ENCODE data around the gene KRT32. TPM values are rescaled to one million over a fixed set of nuclear protein-coding genes. Genes with fewer than 3 reads are reported as not detected.

KRT32 gene
- total and polyA plus RNA-seq, 2 donors (not counting 1 experiment from before 2014, with no cell fraction given) = not detected

GRCh38 chr17:41421617-41422016 lies 45.6 kb downstream of the KRT32 start:
- Histone ChIP-seq H3K9ac (ENCODE audit: low read length) (no peak overlapping the region), H3K27ac (ENCODE audit: low read length in 2 of 2) (no peak overlapping the region), H3K79me2 (ENCODE audit: control insufficient read depth, insufficient read depth, low read length) (no peaks in the 10 kb centered on the region), H3K4me2 (replicated peaks; ENCODE audit: low read depth, low read length, poor library complexity, severe bottlenecking) (no peak overlapping the region), H3K36me3 (replicated peaks in 1 of 2; ENCODE audit: control extremely low read depth in 1 of 2, control insufficient read depth in 1 of 2, extremely low read depth in 1 of 2, insufficient read depth in 2 of 2, low read length in 1 of 2) (no peaks in the 10 kb centered on the region), H3K9me3 (ENCODE audit: control extremely low read depth in 1 of 3, control insufficient read depth in 2 of 3, insufficient read depth in 1 of 3, low read length in 2 of 3) (no peaks in the 10 kb centered on the region), H4K20me1 (ENCODE audit: control insufficient read depth, insufficient read depth, low read length, poor library complexity, severe bottlenecking) (no peaks in the 10 kb centered on the region), H3K4me3 (ENCODE audit: control extremely low read depth in 1 of 5, extremely low read depth in 1 of 5, insufficient read depth in 1 of 5, low read depth in 2 of 5, low read length in 4 of 5) (no peak overlapping the region), H3K4me1 (ENCODE audit: control insufficient read depth in 2 of 2, insufficient read depth in 2 of 2, low read length in 2 of 2) (no peaks in the 10 kb centered on the region), H2AFZ (ENCODE audit: insufficient read depth, low read depth, low read length, poor library complexity, severe bottlenecking) (no peak overlapping the region), H3K27me3 (replicated peaks in 1 of 4; ENCODE audit: control extremely low read depth in 1 of 4, control insufficient read depth in 3 of 4, insufficient read depth in 4 of 4, low read length in 3 of 4) (peaks cover 0 to 3% (median 0%) of the 10 kb centered on the region in 4 experiments)
- TF ChIP-seq CTCF (IDR thresholded peaks at IDR 0.05) (no peak), EZH2 (IDR thresholded peaks at IDR 0.05; ENCODE audit: borderline replicate concordance, insufficient read depth, low read depth, low read length, poor library complexity, severe bottlenecking) (no peak)
- intact Hi-C loops (cut with micrococcal nuclease) = no loop called here
- peaks cover 7% of the 10 kb centered on the region for H3K27me3 Mint-ChIP-seq
- ChIA-PET POLR2A (no interaction called here), CTCF (no interaction called here)
- ATAC-seq (ENCODE audit: low read depth) = no peak
- 66% methylated on average over 4 of the region's 4 CpGs for WGBS (ENCODE audit: insufficient coverage)
- no peak for DNase-seq
- H3K4me1 Mint-ChIP-seq = no peaks in the 10 kb centered on the region
- H3K9me3 Mint-ChIP-seq (ENCODE audit: insufficient read depth) = no peaks in the 10 kb centered on the region
- no peak overlapping the region for H3K4me3 Mint-ChIP-seq
- no peak overlapping the region for H3K27ac Mint-ChIP-seq

- ChIA-PET CTCF (no interaction called here), POLR2A (no interaction called here)
These were observed 46.1 kb downstream of the KRT32 start for GRCh38 chr17:41421116-41421515.

More at GRCh38 chr17:41421116-41421515, 46.1 kb downstream of the KRT32 start:
- Histone ChIP-seq H3K27ac (ENCODE audit: low read length in 2 of 2) (no peak overlapping the region), H3K9ac (ENCODE audit: low read length) (no peak overlapping the region), H3K4me1 (ENCODE audit: control insufficient read depth in 2 of 2, insufficient read depth in 2 of 2, low read length in 2 of 2) (no peaks in the 10 kb centered on the region), H3K79me2 (ENCODE audit: control insufficient read depth, insufficient read depth, low read length) (no peaks in the 10 kb centered on the region), H3K4me2 (replicated peaks; ENCODE audit: low read depth, low read length, poor library complexity, severe bottlenecking) (no peak overlapping the region), H3K27me3 (replicated peaks in 1 of 4; ENCODE audit: control extremely low read depth in 1 of 4, control insufficient read depth in 3 of 4, insufficient read depth in 4 of 4, low read length in 3 of 4) (peaks cover 0 to 3% (median 0%) of the 10 kb centered on the region in 4 experiments), H2AFZ (ENCODE audit: insufficient read depth, low read depth, low read length, poor library complexity, severe bottlenecking) (no peak overlapping the region), H3K9me3 (ENCODE audit: control extremely low read depth in 1 of 3, control insufficient read depth in 2 of 3, insufficient read depth in 1 of 3, low read length in 2 of 3) (no peaks in the 10 kb centered on the region), H3K36me3 (replicated peaks in 1 of 2; ENCODE audit: control extremely low read depth in 1 of 2, control insufficient read depth in 1 of 2, extremely low read depth in 1 of 2, insufficient read depth in 2 of 2, low read length in 1 of 2) (no peaks in the 10 kb centered on the region), H4K20me1 (ENCODE audit: control insufficient read depth, insufficient read depth, low read length, poor library complexity, severe bottlenecking) (no peaks in the 10 kb centered on the region), H3K4me3 (ENCODE audit: control extremely low read depth in 1 of 5, extremely low read depth in 1 of 5, insufficient read depth in 1 of 5, low read depth in 2 of 5, low read length in 4 of 5) (no peak overlapping the region)
- DNase-seq (no peak), ATAC-seq (ENCODE audit: low read depth) (no peak)
- intact Hi-C loops (cut with micrococcal nuclease) = no loop called here
- no peak for TF ChIP-seq CTCF (IDR thresholded peaks at IDR 0.05)
- no peak for TF ChIP-seq EZH2 (IDR thresholded peaks at IDR 0.05; ENCODE audit: borderline replicate concordance, insufficient read depth, low read depth, low read length, poor library complexity, severe bottlenecking)
- no peak overlapping the region for H3K27ac Mint-ChIP-seq
- 74% methylated on average over 9 of the region's 9 CpGs for WGBS (ENCODE audit: insufficient coverage)
- no peaks in the 10 kb centered on the region for H3K9me3 Mint-ChIP-seq (ENCODE audit: insufficient read depth)
- H3K4me3 Mint-ChIP-seq = no peak overlapping the region
- peaks cover 6% of the 10 kb centered on the region for H3K27me3 Mint-ChIP-seq
- no peaks in the 10 kb centered on the region for H3K4me1 Mint-ChIP-seq

Data from B cell (primary cell).